ENCODE results near the gene ITGA2.

- TF ChIP-seq CTCF (conservative IDR thresholded peaks at IDR 0.05; ENCODE audit: low read depth, low read length) (no peak), EZH2 (IDR thresholded peaks at IDR 0.05; ENCODE audit: borderline replicate concordance, low read depth, low read length, poor library complexity, severe bottlenecking) (no peak)
These were observed 139.3 kb downstream of the ITGA2 start for GRCh38 chr5:53128481-53128880.
